ENCODE data around the gene PROSER2. TPM values are rescaled to one million over a fixed set of nuclear protein-coding genes. Genes with fewer than 3 reads are reported as not detected.

Gene PROSER2
- total and polyA plus RNA-seq, 9 of the 15 experiments (the other 6 are each of a cell fraction or from before 2014, with no cell fraction given), result 0.62 to 14.8 (median 2.9) TPM

- TF ChIP-seq ZNF512 (tag; IDR thresholded peaks at IDR 0.05), result no peak
- TF ChIP-seq ELK3 (CRISPR knock-in tag; IDR thresholded peaks at IDR 0.05), result no peak
- no peak for TF ChIP-seq ZNF695 (CRISPR knock-in tag; IDR thresholded peaks at IDR 0.05)
- TF ChIP-seq HLTF (IDR thresholded peaks at IDR 0.05), result no peak
- no peak for TF ChIP-seq MCM5 (IDR thresholded peaks at IDR 0.05; ENCODE audit: low read depth)
Measured at GRCh38 chr10:11898372-11899066, 75.4 kb downstream of the PROSER2 start (continued).

GRCh38 chr10:11899067-11899876 is 76.1 kb downstream of the PROSER2 start:
- H3K9me1 ChIP-seq (ENCODE audit: control insufficient read depth, insufficient read depth, low read length), result no peaks in the 10 kb centered on the region
- peak overlapping the region; percentile 98 for H3K27ac ChIP-seq (ENCODE audit: extremely low read depth, low read depth, low read length)
- H3K4me1 ChIP-seq (replicated peaks in 1 of 2; ENCODE audit: control insufficient read depth in 2 of 2, insufficient read depth in 2 of 2, low read length in 2 of 2), result peaks cover 33 to 53% of the 10 kb centered on the region in 2 experiments
- H3K36me3 ChIP-seq (ENCODE audit: control insufficient read depth, insufficient read depth, low read length), result no peaks in the 10 kb centered on the region
- WGBS (ENCODE audit: insufficient coverage, low coverage, missing lambda C conversion rate), result 76% methylated on average over 24 of the region's 28 CpGs
- H2AFZ ChIP-seq (ENCODE audit: low read depth, low read length), result peak overlapping the region; percentile 83
- peaks cover 48% of the 10 kb centered on the region for H3K79me2 ChIP-seq (ENCODE audit: control insufficient read depth, insufficient read depth, low read length)
- FAIRE-seq (peak; percentile 44), ATAC-seq (no peak), DNase-seq (ENCODE audit: extremely low read depth in 1 of 4, low spot score in 3 of 4) (no peak)
- in situ Hi-C loops (cut with MboI) (no loop called here), intact Hi-C loops (cut with micrococcal nuclease) (loop anchor here (10.0 kb wide), 2 partner anchors 146 to 284 kb away; partner anchors contain the start of genes UPF2 and USP6NL)
- peak overlapping the region; percentile 85 to 92 for H3K9ac ChIP-seq (ENCODE audit: insufficient read depth in 1 of 2, low read depth in 2 of 2, low read length in 2 of 2)
- POLR2A ChIA-PET, result interaction anchor here (0.6 to 1.9 kb wide), 7 partner anchors 9 to 211 kb away, joined by 3 to 8 read pairs (median 4); no protein-coding TSS in a partner anchor
- BruUV-seq (replicated peaks), result no TSS peak
- H4K20me1 ChIP-seq (replicated peaks; ENCODE audit: control insufficient read depth, insufficient read depth, low read length), result no peaks in the 10 kb centered on the region
- peak overlapping the region; percentile 98 for H3K4me2 ChIP-seq (ENCODE audit: insufficient read depth, low read length)
- H3K4me3 ChIP-seq, result peak overlapping the region; percentile 47; the same call in 1 of the 2 replicates
- CTCF ChIA-PET (ENCODE audit: low intra/inter-chr PET ratio), result no interaction called here
- no peaks in the 10 kb centered on the region for H3K27me3 ChIP-seq (ENCODE audit: control insufficient read depth in 2 of 2, insufficient read depth in 2 of 2, low read length in 2 of 2)
- no peaks in the 10 kb centered on the region for H3K9me3 ChIP-seq (replicated peaks; ENCODE audit: control insufficient read depth, insufficient read depth, low read depth, low read length)
- TF ChIP-seq MBD1 (CRISPR knock-in tag; IDR thresholded peaks at IDR 0.05) (0 out of 2 replicates have a peak, but pooled peaks have one; percentile 18), TCF15 (CRISPR knock-in tag; IDR thresholded peaks at IDR 0.05) (0 out of 2 replicates have a peak, but pooled peaks have one; percentile 3), SRF (CRISPR knock-in tag; IDR thresholded peaks at IDR 0.05) (0 out of 4 replicates have a peak, but pooled peaks of 1 of the 2 experiments have one; percentile 2), NFRKB (IDR thresholded peaks at IDR 0.05; ENCODE audit: low read depth) (no peak; the same call in 1 of the 2 replicates), GTF2A2 (tag; IDR thresholded peaks at IDR 0.05) (0 out of 2 replicates have a peak, but pooled peaks have one; percentile 33), ID3 (CRISPR knock-in tag; IDR thresholded peaks at IDR 0.05) (no peak), ID3 (tag; IDR thresholded peaks at IDR 0.05) (peak; percentile 4; the same call in 1 of the 2 replicates)
